Loucy (cell line): ENCODE results near the gene APOBEC3H.

ENCODE experiments used
- CTCF ChIP-seq: fragments of 200-600 bp; sonication (generic); conservative IDR thresholded peaks from 2 replicates; pipeline ENCODE4 v1.5.1; 2014; ENCODE audit warnings: mild to moderate bottlenecking, antibody characterized with exemption, low read length
- EZH2phosphoT487 ChIP-seq: fragments of 200-600 bp; IDR thresholded peaks from 2 replicates; pipeline ENCODE4 v1.6.1; 2018; ENCODE audit warnings: antibody characterized with exemption, mild to moderate bottlenecking, moderate library complexity, borderline replicate concordance

DNA sequence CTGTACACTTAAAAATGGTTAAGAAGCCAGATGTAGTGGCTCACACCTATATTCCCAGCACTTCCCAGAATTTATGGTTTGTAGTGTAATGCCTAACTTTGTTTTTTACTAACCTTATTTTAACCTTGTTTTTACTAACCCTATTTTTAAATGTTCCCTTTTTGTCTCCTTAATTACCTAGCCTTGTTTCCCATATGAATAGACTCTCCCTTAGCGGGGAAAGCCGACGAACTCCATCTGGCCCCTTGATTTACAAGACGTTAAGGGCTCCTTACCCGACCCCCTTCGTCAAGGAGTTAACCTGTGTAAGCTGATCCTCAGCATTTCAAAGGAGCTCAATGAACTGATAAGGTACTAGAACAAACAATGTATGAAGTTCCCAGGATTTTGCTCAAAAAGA is 17.1 kb downstream of the APOBEC3H start:
- TF ChIP-seq CTCF (no peak), EZH2phosphoT487 (no peak)
